K562 (cell line): ENCODE data around the gene PCK2. TPM values are rescaled to one million over a fixed set of nuclear protein-coding genes. Genes with fewer than 3 reads are reported as not detected.

Source experiments
- FOXM1 ChIP-seq, 2 experiments: fragments of 450-650 bp in 1 of 2; sonication (generic) in 1 of 2; formaldehyde crosslinking in 1 of 2; IDR thresholded peaks; 2 replicates each; pipeline versions ENCODE4 v1.6.1 to v1.9.0; 2017 to 2022; ENCODE audit warnings: low read depth in 2 of 2, mild to moderate bottlenecking in 2 of 2, missing genetic modification reagents in 1 of 2, moderate library complexity in 1 of 2
- GATA2 ChIP-seq: sonication (generic); formaldehyde crosslinking; IDR thresholded peaks from 2 replicates; pipeline ENCODE4 v1.4.0; 2020; ENCODE audit warnings: mild to moderate bottlenecking, missing genetic modification reagents
- HDAC3 ChIP-seq: fragments of 450-650 bp; IDR thresholded peaks from 2 replicates; pipeline ENCODE4 v1.6.1; 2018; ENCODE audit warnings: borderline replicate concordance, mild to moderate bottlenecking, moderate library complexity; ENCODE audit not compliant: partially characterized antibody
- HMGN3 ChIP-seq: IDR thresholded peaks from 2 replicates; pipeline ENCODE4 v1.6.1; 2011; ENCODE audit warnings: borderline replicate concordance, low read depth, mild to moderate bottlenecking, mixed read lengths, low read length; ENCODE audit not compliant: insufficient read length; ENCODE audit errors: extremely low read depth
- HNRNPL ChIP-seq: fragments of 200-400 bp; formaldehyde crosslinking; IDR thresholded peaks from 2 replicates; pipeline ENCODE4 v1.6.1; 2017; ENCODE audit warnings: low read depth, mild to moderate bottlenecking, low read length
- KLF6 ChIP-seq: fragments of 250-450 bp; sonication (Bioruptor Pico); IDR thresholded peaks from 2 replicates; pipeline ENCODE4 v1.4.0; 2020; ENCODE audit warnings: mild to moderate bottlenecking, moderate library complexity, borderline replicate concordance
- MCM2 ChIP-seq: fragments of 450-650 bp; IDR thresholded peaks from 2 replicates; pipeline ENCODE4 v1.6.1; 2017; ENCODE audit warnings: low read depth, mild to moderate bottlenecking
- MITF ChIP-seq: IDR thresholded peaks from 2 replicates; pipeline ENCODE4 v1.6.1; 2014; ENCODE audit warnings: antibody characterized with exemption
- NCOA2 ChIP-seq, 2 experiments: fragments of 450-650 bp; IDR thresholded peaks; 2 replicates each; pipeline ENCODE4 v1.6.1; 2018; ENCODE audit warnings: mild to moderate bottlenecking in 2 of 2, moderate library complexity in 1 of 2; ENCODE audit not compliant: partially characterized antibody in 2 of 2
- NR2C1 ChIP-seq, 2 experiments: fragments of 450-650 bp; IDR thresholded peaks; 2 replicates each; pipeline ENCODE4 v1.6.1; 2017; ENCODE audit warnings: mild to moderate bottlenecking in 2 of 2, antibody characterized with exemption in 1 of 2, inconsistent platforms in 1 of 2, missing compliant biosample characterization in 1 of 2, missing genetic modification characterization in 1 of 2
- NRF1 ChIP-seq, 2 experiments: fragments of 450-650 bp; IDR thresholded peaks in 1 of 2; conservative IDR thresholded peaks in 1 of 2; 2 replicates each; pipeline ENCODE4 v1.6.1; 2014; ENCODE audit warnings: mild to moderate bottlenecking in 2 of 2
- RBM34 ChIP-seq: fragments of 200-400 bp; formaldehyde crosslinking; IDR thresholded peaks from 2 replicates; pipeline ENCODE4 v1.6.1; 2018; ENCODE audit warnings: low read length, borderline replicate concordance; ENCODE audit not compliant: insufficient read depth
- RFX1 ChIP-seq: fragments of 450-650 bp; IDR thresholded peaks from 2 replicates; pipeline ENCODE4 v1.6.1; 2016; ENCODE audit warnings: mild to moderate bottlenecking, moderate library complexity
- RHOXF2B ChIP-seq: fragments of 250-450 bp; sonication (Bioruptor Pico); conservative IDR thresholded peaks from 2 replicates; pipeline ENCODE4 v1.5.1; 2021
- SAFB ChIP-seq: fragments of 200-400 bp; formaldehyde crosslinking; IDR thresholded peaks from 2 replicates; pipeline ENCODE4 v1.6.1; 2017; ENCODE audit warnings: low read depth, low read length, borderline replicate concordance
- SP1 ChIP-seq: sonication (generic); formaldehyde crosslinking; IDR thresholded peaks from 2 replicates; pipeline ENCODE4 v1.8.1; 2022; ENCODE audit warnings: mild to moderate bottlenecking, missing genetic modification reagents
- THAP7 ChIP-seq: fragments of 250-450 bp; sonication (Bioruptor Pico); IDR thresholded peaks from 2 replicates; pipeline ENCODE4 v1.5.0; 2021
- ZNF12 ChIP-seq: sonication (generic); formaldehyde crosslinking; IDR thresholded peaks from 2 replicates; pipeline ENCODE4 v1.4.0; 2020; ENCODE audit warnings: mild to moderate bottlenecking, missing genetic modification reagents
- ZNF347 ChIP-seq: fragments of 450-650 bp; formaldehyde crosslinking; IDR thresholded peaks from 2 replicates; pipeline ENCODE4 v1.4.0; 2020; ENCODE audit warnings: low read depth, mild to moderate bottlenecking, moderate library complexity
- ZNF586 ChIP-seq: fragments of 450-650 bp; formaldehyde crosslinking; conservative IDR thresholded peaks from 2 replicates; pipeline ENCODE4 v1.4.0; 2020; ENCODE audit warnings: mild to moderate bottlenecking, moderate library complexity
- ZNF668 ChIP-seq: fragments of 250-450 bp; sonication (Bioruptor Pico); IDR thresholded peaks from 2 replicates; pipeline ENCODE4 v1.8.0; 2022; ENCODE audit warnings: mild to moderate bottlenecking, inconsistent platforms
- ZNF707 ChIP-seq: fragments of 250-450 bp; sonication (Bioruptor Pico); conservative IDR thresholded peaks from 2 replicates; pipeline ENCODE4 v1.8.0; 2022; ENCODE audit warnings: inconsistent platforms, mild to moderate bottlenecking, moderate library complexity
- polyA plus RNA-seq, 8 experiments: library from polyadenylated mRNA; depleted of rRNA in 4 of 8; stranded (reverse) in 5 of 8; unstranded in 3 of 8; fragments of >200 nt; fragmentation: Nextera tagmentation in 2 of 8; fragmentation: Illumina TruSeq in 1 of 8; extraction: Ambion mirVana in 2 of 8; extraction: Trizol in 1 of 8; gene quantifications; 2 replicates each; pipeline versions ENCODE4 v1.2.1 to v1.2.3, GENCODE V29; 2011 to 2014; ENCODE audit warnings: inconsistent platforms in 1 of 8, missing spikeins in 1 of 8
- total RNA-seq, 7 experiments: library from RNA; depleted of rRNA in 6 of 7; stranded (reverse); fragments of >200 nt in 6 of 7; fragmentation: Illumina TruSeq in 2 of 7; extraction: Trizol in 2 of 7; gene quantifications; 2 replicates each; pipeline versions ENCODE4 v1.2.1 to v1.2.3, GENCODE V29; 2011 to 2021; ENCODE audit warnings: low replicate concordance in 1 of 7
- TF ChIP-seq, protein P1 (sequence below): IDR thresholded peaks from 2 replicates; pipeline ENCODE4 v1.6.1; 2011; ENCODE audit warnings: borderline replicate concordance, low read depth, mild to moderate bottlenecking, moderate library complexity, low read length; ENCODE audit not compliant: insufficient read depth, poor library complexity, severe bottlenecking

PCK2 gene
- total and polyA plus RNA-seq, 9 of the 15 experiments (the other 6 are each of a cell fraction or from before 2014, with no cell fraction given): 3.3 to 60.9 (median 30.4) TPM

- TF ChIP-seq NRF1 (conservative IDR thresholded peaks at IDR 0.05 in 1 of 2, IDR thresholded peaks at IDR 0.05 in 1 of 2) (peak; percentile 46 to 50; a peak in 3 of 4 replicates), RHOXF2B (CRISPR knock-in tag) (no peak), MITF (no peak), RFX1 (no peak), HMGN3 (peak; percentile 71), HNRNPL (peak; percentile 97), GATA2 (CRISPR knock-in tag) (peak; percentile 53; the same call in 1 of the 2 replicates), HDAC3 (no peak), THAP7 (0 out of 2 replicates have a peak, but pooled peaks have one; percentile 69), NR2C1 (IDR thresholded peaks at IDR 0.05) (no peak), NR2C1 (tag; IDR thresholded peaks at IDR 0.05) (no peak), ZNF707 (CRISPR knock-in tag) (no peak), ZNF668 (no peak), KLF6 (CRISPR knock-in tag) (peak; percentile 69; the same call in 1 of the 2 replicates), SAFB (no peak), ZNF12 (CRISPR knock-in tag) (no peak), SP1 (CRISPR knock-in tag) (no peak; the same call in 1 of the 2 replicates), RBM34 (no peak), MCM2 (no peak), NCOA2 (IDR thresholded peaks at IDR 0.05; ENCODE audit: partially characterized antibody in 2 of 2) (no peak), ZNF347 (no peak), FOXM1 (IDR thresholded peaks at IDR 0.05; ENCODE audit: low read depth) (no peak), FOXM1 (CRISPR knock-in tag; IDR thresholded peaks at IDR 0.05; ENCODE audit: low read depth) (no peak), ZNF586 (CRISPR knock-in tag) (no peak)
- TF ChIP-seq, protein P1, sequence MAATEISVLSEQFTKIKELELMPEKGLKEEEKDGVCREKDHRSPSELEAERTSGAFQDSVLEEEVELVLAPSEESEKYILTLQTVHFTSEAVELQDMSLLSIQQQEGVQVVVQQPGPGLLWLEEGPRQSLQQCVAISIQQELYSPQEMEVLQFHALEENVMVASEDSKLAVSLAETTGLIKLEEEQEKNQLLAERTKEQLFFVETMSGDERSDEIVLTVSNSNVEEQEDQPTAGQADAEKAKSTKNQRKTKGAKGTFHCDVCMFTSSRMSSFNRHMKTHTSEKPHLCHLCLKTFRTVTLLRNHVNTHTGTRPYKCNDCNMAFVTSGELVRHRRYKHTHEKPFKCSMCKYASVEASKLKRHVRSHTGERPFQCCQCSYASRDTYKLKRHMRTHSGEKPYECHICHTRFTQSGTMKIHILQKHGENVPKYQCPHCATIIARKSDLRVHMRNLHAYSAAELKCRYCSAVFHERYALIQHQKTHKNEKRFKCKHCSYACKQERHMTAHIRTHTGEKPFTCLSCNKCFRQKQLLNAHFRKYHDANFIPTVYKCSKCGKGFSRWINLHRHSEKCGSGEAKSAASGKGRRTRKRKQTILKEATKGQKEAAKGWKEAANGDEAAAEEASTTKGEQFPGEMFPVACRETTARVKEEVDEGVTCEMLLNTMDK: no peak
Measured at GRCh38 chr14:24093901-24094840, at the start of gene PCK2 (continued).
